Brain microvascular endothelial cell (primary cell): Measurements from ENCODE around the gene DUOX2.

ENCODE experiments used
- DNase-seq: peaks from one replicate; pipeline ENCODE4 v3.0.0-alpha.2; 2020
- H3K27ac ChIP-seq: fragments of 250-450 bp; sonication (Bioruptor Pico); 2 replicates; pipeline ENCODE4 v1.5.1; 2020; ENCODE audit warnings: mild to moderate bottlenecking, moderate library complexity
- H3K27me3 ChIP-seq: fragments of 250-450 bp; sonication (Bioruptor Pico); replicated peaks from 2 replicates; pipeline ENCODE4 v1.5.1; 2020; ENCODE audit warnings: mild to moderate bottlenecking
- H3K36me3 ChIP-seq: fragments of 250-450 bp; sonication (Bioruptor Pico); replicated peaks from 2 replicates; pipeline ENCODE4 v1.5.1; 2020; ENCODE audit warnings: mild to moderate bottlenecking
- H3K4me3 ChIP-seq: 2 replicates; pipeline ENCODE4 v1.5.1; 2011; ENCODE audit warnings: low read depth, mild to moderate bottlenecking, control low read depth, low read length, moderate library complexity
- in situ Hi-C: cut with HindIII; loops from 2 replicates; pipeline ENCODE4 v1.10.0; 2017; ENCODE audit warnings: low sequenced_read_pairs, low pct_ligation_motif_present
- TF ChIP-seq, protein P1 (sequence below): IDR thresholded peaks from 2 replicates; pipeline ENCODE4 v1.5.1; 2011; ENCODE audit warnings: low read depth, mild to moderate bottlenecking, moderate library complexity, low read length, control low read depth, inconsistent platforms; ENCODE audit errors: missing control alignments

DUOX2 gene

DNA sequence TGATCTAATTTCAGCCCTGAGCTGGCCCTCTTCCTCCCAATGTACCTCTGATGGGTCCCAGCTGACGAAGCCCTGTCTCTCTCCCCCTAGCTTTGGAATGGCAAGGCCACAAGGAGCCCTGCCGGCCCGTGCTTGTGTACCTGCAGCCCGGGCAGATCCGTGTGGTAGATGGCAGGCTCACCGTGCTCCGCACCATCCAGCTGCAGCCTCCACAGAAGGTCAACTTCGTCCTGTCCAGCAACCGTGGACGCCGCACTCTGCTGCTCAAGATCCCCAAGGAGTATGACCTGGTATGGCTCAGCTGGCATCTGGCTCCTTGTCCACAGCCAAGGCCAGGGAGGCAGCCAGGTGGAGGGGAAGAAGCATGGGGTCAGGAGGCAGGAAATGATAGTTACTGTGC is 30.0 kb upstream of the DUOX2 start:
- H3K4me3 ChIP-seq = no peak overlapping the region
- no peaks in the 10 kb centered on the region for H3K36me3 ChIP-seq
- in situ Hi-C loops = no loop called here
- no peak overlapping the region for H3K27ac ChIP-seq
- TF ChIP-seq, protein P1, sequence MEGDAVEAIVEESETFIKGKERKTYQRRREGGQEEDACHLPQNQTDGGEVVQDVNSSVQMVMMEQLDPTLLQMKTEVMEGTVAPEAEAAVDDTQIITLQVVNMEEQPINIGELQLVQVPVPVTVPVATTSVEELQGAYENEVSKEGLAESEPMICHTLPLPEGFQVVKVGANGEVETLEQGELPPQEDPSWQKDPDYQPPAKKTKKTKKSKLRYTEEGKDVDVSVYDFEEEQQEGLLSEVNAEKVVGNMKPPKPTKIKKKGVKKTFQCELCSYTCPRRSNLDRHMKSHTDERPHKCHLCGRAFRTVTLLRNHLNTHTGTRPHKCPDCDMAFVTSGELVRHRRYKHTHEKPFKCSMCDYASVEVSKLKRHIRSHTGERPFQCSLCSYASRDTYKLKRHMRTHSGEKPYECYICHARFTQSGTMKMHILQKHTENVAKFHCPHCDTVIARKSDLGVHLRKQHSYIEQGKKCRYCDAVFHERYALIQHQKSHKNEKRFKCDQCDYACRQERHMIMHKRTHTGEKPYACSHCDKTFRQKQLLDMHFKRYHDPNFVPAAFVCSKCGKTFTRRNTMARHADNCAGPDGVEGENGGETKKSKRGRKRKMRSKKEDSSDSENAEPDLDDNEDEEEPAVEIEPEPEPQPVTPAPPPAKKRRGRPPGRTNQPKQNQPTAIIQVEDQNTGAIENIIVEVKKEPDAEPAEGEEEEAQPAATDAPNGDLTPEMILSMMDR = no peak
- H3K27me3 ChIP-seq = no peaks in the 10 kb centered on the region
- no peak for DNase-seq

DNA sequence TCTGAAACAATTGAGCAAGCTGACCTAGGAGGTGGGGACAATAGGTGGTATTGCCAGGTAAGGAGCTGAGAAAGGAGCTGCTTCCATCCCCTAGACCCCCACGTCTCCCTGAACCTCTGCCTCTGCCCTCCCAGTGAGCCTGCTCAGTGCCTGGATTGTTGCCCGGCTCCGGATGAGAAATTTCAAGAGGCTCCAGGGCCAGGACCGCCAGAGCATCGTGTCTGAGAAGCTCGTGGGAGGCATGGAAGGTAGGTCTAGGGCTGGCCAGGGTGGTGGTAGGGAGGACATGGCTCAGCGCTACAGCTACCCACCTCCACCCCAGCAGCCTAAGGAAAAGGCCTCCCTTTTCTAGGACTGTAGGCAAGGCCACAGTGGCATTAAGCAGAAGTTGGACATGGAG is 29.1 kb upstream of the DUOX2 start:
- Histone ChIP-seq H3K27me3 (no peaks in the 10 kb centered on the region), H3K36me3 (no peaks in the 10 kb centered on the region), H3K27ac (no peak overlapping the region), H3K4me3 (no peak overlapping the region)
- DNase-seq = no peak
- TF ChIP-seq, protein P1 = no peak
- in situ Hi-C loops = no loop called here

DNA sequence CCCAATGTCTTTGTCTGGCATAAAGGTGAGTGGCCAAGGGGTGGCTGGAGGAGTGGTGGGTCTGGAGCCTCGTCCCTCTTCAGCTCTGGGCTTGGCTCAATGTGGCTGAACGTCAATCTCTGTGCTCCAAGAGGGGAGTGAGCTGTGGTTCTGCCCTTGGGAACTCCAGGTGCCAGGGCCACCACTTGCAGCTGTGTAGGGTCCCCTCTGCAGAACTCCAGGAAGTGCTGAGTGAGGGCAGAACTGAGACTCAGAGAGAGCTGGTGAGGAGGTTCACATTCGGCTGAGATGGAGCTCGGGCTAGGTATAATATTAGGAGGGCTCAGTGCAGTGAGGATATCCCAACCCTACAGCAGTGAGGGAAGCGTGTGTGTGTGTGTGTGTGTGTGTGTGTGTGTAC is 27.4 kb upstream of the DUOX2 start:
- TF ChIP-seq, protein P1 = no peak
- no peak for DNase-seq
- H3K27me3 ChIP-seq = peaks cover 2% of the 10 kb centered on the region
- in situ Hi-C loops = no loop called here
- H3K4me3 ChIP-seq = no peak overlapping the region
- H3K36me3 ChIP-seq = no peaks in the 10 kb centered on the region
- H3K27ac ChIP-seq = no peak overlapping the region

DNA sequence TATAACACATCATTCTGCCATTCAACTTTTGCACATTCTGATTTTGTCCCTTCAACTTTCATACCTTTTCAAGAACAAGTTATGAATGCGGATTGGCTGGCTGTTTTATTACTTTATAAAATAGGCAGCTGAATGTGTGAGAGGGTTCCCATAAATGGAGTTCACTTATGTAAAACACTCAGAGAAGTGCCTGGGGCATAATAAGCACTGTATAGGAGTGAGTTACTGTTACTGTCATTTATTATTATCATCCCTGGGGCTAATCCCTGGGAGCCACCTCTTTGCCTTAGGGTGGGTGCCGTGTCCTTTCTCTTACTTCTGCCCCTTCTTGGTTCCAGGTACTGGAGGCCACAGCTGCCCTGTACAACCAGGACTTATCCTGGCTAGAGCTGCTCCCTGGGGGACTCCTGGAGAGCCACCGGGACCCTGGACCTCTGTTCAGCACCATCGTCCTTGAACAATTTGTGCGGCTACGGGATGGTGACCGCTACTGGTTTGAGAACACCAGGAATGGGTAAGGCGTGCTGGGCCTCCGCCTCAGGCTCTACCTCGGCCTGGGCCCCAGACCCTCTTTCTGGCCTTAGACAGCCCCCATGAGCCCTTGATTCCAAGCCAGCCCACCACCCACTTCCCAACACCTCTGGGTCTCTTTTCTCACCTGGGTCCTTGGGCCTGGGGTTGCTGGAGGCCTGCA is 26.7 kb upstream of the DUOX2 start:
- no peak for DNase-seq
- Histone ChIP-seq H3K36me3 (no peaks in the 10 kb centered on the region), H3K27ac (no peak overlapping the region), H3K27me3 (peaks cover 6% of the 10 kb centered on the region), H3K4me3 (no peak overlapping the region)
- TF ChIP-seq, protein P1 = no peak
- in situ Hi-C loops = no loop called here

DNA sequence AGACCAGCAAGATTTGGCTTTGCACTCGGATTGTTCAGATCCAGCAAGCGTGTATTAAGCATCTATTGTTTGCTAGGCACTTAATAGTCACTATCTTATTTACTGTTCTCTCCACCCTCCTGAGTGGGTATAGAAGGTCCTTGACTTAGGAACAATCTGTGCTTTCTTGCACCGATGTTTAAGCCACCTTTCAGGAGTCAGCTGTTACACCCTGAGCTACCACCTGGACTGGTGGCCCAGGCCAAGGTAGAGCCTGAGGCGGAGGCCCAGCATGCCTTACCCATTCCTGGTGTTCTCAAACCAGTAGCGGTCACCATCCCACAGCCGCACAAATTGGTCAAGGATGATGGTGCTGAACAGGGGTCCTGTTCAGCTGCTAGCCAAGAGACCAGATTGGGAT is 25.8 kb upstream of the DUOX2 start:
- TF ChIP-seq, protein P1 = no peak
- H3K36me3 ChIP-seq = no peaks in the 10 kb centered on the region
- DNase-seq = no peak
- in situ Hi-C loops = no loop called here
- peaks cover 14% of the 10 kb centered on the region for H3K27me3 ChIP-seq
- no peak overlapping the region for H3K4me3 ChIP-seq
- H3K27ac ChIP-seq = no peak overlapping the region
